A549 (cell line): ENCODE measurements around the gene ALCAM. TPM values are rescaled to one million over a fixed set of nuclear protein-coding genes. Genes with fewer than 3 reads are reported as not detected.

ENCODE experiments used
- ATAC-seq, 2 experiments: fragments of 200-7000 bp in 1 of 2; fragments of >200 bp in 1 of 2; cut with Nextera tagmentation in 1 of 2; cut with Tn5 transposase in 1 of 2; 3 replicates each; pipeline versions ENCODE4 v1.8.0 to v1.9.1; 2018 to 2020; ENCODE audit warnings: mild to moderate bottlenecking in 1 of 2, moderate library complexity in 1 of 2
- CTCF ChIA-PET: fragments of 300-600 bp; sonication (Branson Sonifier 250); formaldehyde crosslinking; extraction: SDS; loops from one replicate; lab custom pipeline; 2021; ENCODE audit warnings: antibody characterized with exemption, inconsistent platforms; lab: Yijun Ruan, JAX
- POLR2A ChIA-PET: fragments of 350-600 bp; formaldehyde crosslinking; extraction: SDS; loops from one replicate; lab custom pipeline; 2021; ENCODE audit warnings: antibody characterized with exemption, inconsistent platforms; lab: Yijun Ruan, JAX
- DNase-seq, 2 experiments: peaks; one replicate each; pipeline versions ENCODE4 v3.0.0 to v3.0.0-alpha.2; 2011 to 2016; ENCODE audit warnings: low read depth in 1 of 2, low spot score in 1 of 2
- FAIRE-seq: peaks from 2 replicates; lab custom pipeline; 2011; peaks lifted over from hg19 to GRCh38; lab: Jason Lieb, UNC
- H3K27ac ChIP-seq, 2 experiments: fragments of >200 bp; sonication (Bioruptor Twin); formaldehyde crosslinking; 3 replicates each; pipeline ENCODE4 v1.5.1; 2016 to 2017
- H3K4me1 ChIP-seq: fragments of >200 bp; sonication (Bioruptor Twin); formaldehyde crosslinking; 3 replicates; pipeline ENCODE4 v1.6.1; 2016
- H3K4me2 ChIP-seq: fragments of >200 bp; sonication (Bioruptor Twin); formaldehyde crosslinking; 3 replicates; pipeline ENCODE4 v1.6.1; 2016
- H3K4me3 ChIP-seq: fragments of >200 bp; sonication (Bioruptor Twin); formaldehyde crosslinking; 3 replicates; pipeline ENCODE4 v1.5.1; 2016
- H3K9me3 ChIP-seq: fragments of >200 bp; sonication (Bioruptor Twin); formaldehyde crosslinking; 3 replicates; pipeline ENCODE4 v1.6.1; 2016
- BCL3 ChIP-seq: fragments of >200 bp; sonication (Bioruptor Twin); formaldehyde crosslinking; IDR thresholded peaks from 3 replicates; pipeline ENCODE4 v1.6.1; 2016
- EHF ChIP-seq: fragments of 250-450 bp; sonication (Bioruptor Pico); IDR thresholded peaks from 2 replicates; pipeline ENCODE4 v1.5.0; 2020; ENCODE audit warnings: mild to moderate bottlenecking
- EHMT2 ChIP-seq: fragments of 200-600 bp; sonication (generic); IDR thresholded peaks from 2 replicates; pipeline ENCODE4 v1.6.1; 2016; ENCODE audit warnings: antibody characterized with exemption, low read depth, mild to moderate bottlenecking, moderate library complexity
- ELK1 ChIP-seq: fragments of 150-350 bp; IDR thresholded peaks from 2 replicates; pipeline ENCODE4 v1.6.1; 2014; ENCODE audit warnings: low read depth, mild to moderate bottlenecking, low read length
- FOSB ChIP-seq: fragments of 250-450 bp; sonication (Bioruptor Pico); IDR thresholded peaks from 2 replicates; pipeline ENCODE4 v1.5.0; 2020; ENCODE audit warnings: mild to moderate bottlenecking, moderate library complexity
- FOSL2 ChIP-seq, 2 experiments: fragments of 450-650 bp in 1 of 2; fragments of >200 bp in 1 of 2; sonication (Bioruptor Twin) in 1 of 2; formaldehyde crosslinking; IDR thresholded peaks; 2 replicates each; pipeline versions ENCODE4 v1.5.0 to v1.6.1; 2016 to 2020; ENCODE audit warnings: mild to moderate bottlenecking in 1 of 2, moderate library complexity in 1 of 2
- GATA3 ChIP-seq: IDR thresholded peaks from 2 replicates; pipeline ENCODE4 v1.6.1; 2012; ENCODE audit warnings: borderline replicate concordance
- HOXA7 ChIP-seq: fragments of 250-450 bp; sonication (Bioruptor Pico); IDR thresholded peaks from 2 replicates; pipeline ENCODE4 v1.5.0; 2020; ENCODE audit warnings: mild to moderate bottlenecking, moderate library complexity
- HOXB13 ChIP-seq: fragments of 250-450 bp; sonication (Bioruptor Pico); IDR thresholded peaks from 2 replicates; pipeline ENCODE4 v1.5.0; 2020; ENCODE audit warnings: low read depth, mild to moderate bottlenecking, moderate library complexity
- KDM5A ChIP-seq: fragments of 200-600 bp; sonication (generic); IDR thresholded peaks from 2 replicates; pipeline ENCODE4 v1.6.1; 2016; ENCODE audit warnings: antibody characterized with exemption, mild to moderate bottlenecking
- NR3C1 ChIP-seq: fragments of >200 bp; sonication (Bioruptor Twin); formaldehyde crosslinking; IDR thresholded peaks from 3 replicates; pipeline ENCODE4 v1.6.1; 2017
- PBX3 ChIP-seq: IDR thresholded peaks from 2 replicates; pipeline ENCODE4 v1.6.1; 2012
- POLR2A ChIP-seq: IDR thresholded peaks from 2 replicates; pipeline ENCODE4 v1.6.1; 2012; ENCODE audit warnings: mild to moderate bottlenecking, low read length
- RAD21 ChIP-seq, 2 experiments: fragments of >200 bp in 1 of 2; sonication (Bioruptor Twin) in 1 of 2; formaldehyde crosslinking in 1 of 2; IDR thresholded peaks in 1 of 2; conservative IDR thresholded peaks in 1 of 2; 2 replicates in 1 of 2; 3 replicates in 1 of 2; pipeline ENCODE4 v1.6.1; 2012 to 2018; ENCODE audit warnings: inconsistent platforms in 1 of 2
- RCOR1 ChIP-seq: fragments of 150-350 bp; IDR thresholded peaks from 2 replicates; pipeline ENCODE4 v1.6.1; 2014; ENCODE audit warnings: antibody characterized with exemption, low read length, low read depth
- TFCP2L1 ChIP-seq: fragments of 250-450 bp; sonication (Bioruptor Pico); IDR thresholded peaks from 2 replicates; pipeline ENCODE4 v1.5.0; 2021; ENCODE audit warnings: mild to moderate bottlenecking
- ZC3H11A ChIP-seq: fragments of 450-650 bp; IDR thresholded peaks from 2 replicates; pipeline ENCODE4 v1.6.1; 2014; ENCODE audit warnings: antibody characterized with exemption, mild to moderate bottlenecking
- ZFP36 ChIP-seq: fragments of 450-650 bp; IDR thresholded peaks from 2 replicates; pipeline ENCODE4 v1.6.1; 2014; ENCODE audit warnings: borderline replicate concordance; ENCODE audit not compliant: partially characterized antibody
- ZNF302 ChIP-seq: fragments of 250-450 bp; sonication (Bioruptor Pico); IDR thresholded peaks from 2 replicates; pipeline ENCODE4 v1.9.0; 2021; ENCODE audit warnings: inconsistent platforms, mild to moderate bottlenecking, moderate library complexity
- ZSCAN20 ChIP-seq: fragments of 250-450 bp; sonication (Bioruptor Pico); IDR thresholded peaks from 2 replicates; pipeline ENCODE4 v1.8.0; 2022; ENCODE audit warnings: mild to moderate bottlenecking, moderate library complexity
- WGBS: methylation state at CpG from one replicate; pipeline ENCODE4 v1.1.6; 2017; ENCODE audit errors: missing lambda C conversion rate; 5-methylcytosine and 5-hydroxymethylcytosine counted together
- polyA plus RNA-seq, 4 experiments: library from polyadenylated mRNA; depleted of rRNA in 3 of 4; stranded (reverse); fragments of >200 nt; fragmentation: RNase III in 1 of 4; extraction: RNeasy Plus Mini Kit Qiagen cat#74134 plus additional on column Dnase treatment in 1 of 4; gene quantifications; 2 replicates in 3 of 4; 3 replicates in 1 of 4; pipeline ENCODE4 v1.2.3, GENCODE V29; 2011 to 2017
- TF ChIP-seq, protein P1 (sequence below): IDR thresholded peaks from 2 replicates; pipeline ENCODE4 v1.6.1; 2012; ENCODE audit warnings: low read depth, borderline replicate concordance
- TF ChIP-seq, protein P2 (sequence below): fragments of >200 bp; sonication (Bioruptor Twin); formaldehyde crosslinking; IDR thresholded peaks from 3 replicates; pipeline ENCODE4 v1.5.1; 2016

ALCAM gene
- polyA plus RNA-seq, 2 of the 4 experiments (the other 2 are of a cell fraction), result 57.1 to 145 TPM

GRCh38 chr3:105606016-105606415 is 239.3 kb downstream of the ALCAM start:
- CTCF ChIA-PET, result interaction anchor here (1.6 kb wide), 1 partner anchor 12 kb away, joined by 6 read pairs; no protein-coding TSS in a partner anchor
- FAIRE-seq, result no peak
- H3K9me3 ChIP-seq, result no peaks in the 10 kb centered on the region
- TF ChIP-seq EHMT2 (no peak), EHF (CRISPR knock-in tag) (no peak), PBX3 (no peak)
- TF ChIP-seq, all 56 proteins: peak for 0
- no peak overlapping the region for H3K4me2 ChIP-seq
- no peak overlapping the region for H3K4me3 ChIP-seq
- POLR2A ChIA-PET, result no interaction called here
- DNase-seq (no peak), ATAC-seq (no peak)
- no peak overlapping the region for H3K27ac ChIP-seq
- H3K4me1 ChIP-seq, result no peaks in the 10 kb centered on the region

- 92% methylated on average over 17 of the region's 17 CpGs for whole genome bisulfite sequencing
- POLR2A ChIA-PET, result no interaction called here
Measured at GRCh38 chr3:105608623-105609022, 241.9 kb downstream of the ALCAM start.

More at GRCh38 chr3:105608623-105609022, 241.9 kb downstream of the ALCAM start:
- ATAC-seq (no peak), FAIRE-seq (no peak), DNase-seq (no peak)
- no peak overlapping the region for H3K4me3 ChIP-seq
- CTCF ChIA-PET, result interaction anchor here (1.6 kb wide), 1 partner anchor 1001 kb away, joined by 3 read pairs; no protein-coding TSS in a partner anchor
- TF ChIP-seq, protein P1, sequence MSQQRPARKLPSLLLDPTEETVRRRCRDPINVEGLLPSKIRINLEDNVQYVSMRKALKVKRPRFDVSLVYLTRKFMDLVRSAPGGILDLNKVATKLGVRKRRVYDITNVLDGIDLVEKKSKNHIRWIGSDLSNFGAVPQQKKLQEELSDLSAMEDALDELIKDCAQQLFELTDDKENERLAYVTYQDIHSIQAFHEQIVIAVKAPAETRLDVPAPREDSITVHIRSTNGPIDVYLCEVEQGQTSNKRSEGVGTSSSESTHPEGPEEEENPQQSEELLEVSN, result no peak
- TF ChIP-seq BCL3 (no peak), FOSB (CRISPR knock-in tag) (no peak), KDM5A (no peak), ZSCAN20 (CRISPR knock-in tag) (no peak), HOXA7 (no peak), EHF (CRISPR knock-in tag) (no peak), ZNF302 (no peak), RCOR1 (no peak), NR3C1 (no peak), FOSL2 (IDR thresholded peaks at IDR 0.05) (no peak), FOSL2 (CRISPR knock-in tag; IDR thresholded peaks at IDR 0.05) (no peak), ZFP36 (no peak), HOXB13 (CRISPR knock-in tag) (no peak), ELK1 (no peak), RAD21 (conservative IDR thresholded peaks at IDR 0.05 in 1 of 2, IDR thresholded peaks at IDR 0.05 in 1 of 2) (no peak), TFCP2L1 (CRISPR knock-in tag) (no peak), POLR2A (no peak), ZC3H11A (no peak), GATA3 (no peak)
- TF ChIP-seq, protein P2, sequence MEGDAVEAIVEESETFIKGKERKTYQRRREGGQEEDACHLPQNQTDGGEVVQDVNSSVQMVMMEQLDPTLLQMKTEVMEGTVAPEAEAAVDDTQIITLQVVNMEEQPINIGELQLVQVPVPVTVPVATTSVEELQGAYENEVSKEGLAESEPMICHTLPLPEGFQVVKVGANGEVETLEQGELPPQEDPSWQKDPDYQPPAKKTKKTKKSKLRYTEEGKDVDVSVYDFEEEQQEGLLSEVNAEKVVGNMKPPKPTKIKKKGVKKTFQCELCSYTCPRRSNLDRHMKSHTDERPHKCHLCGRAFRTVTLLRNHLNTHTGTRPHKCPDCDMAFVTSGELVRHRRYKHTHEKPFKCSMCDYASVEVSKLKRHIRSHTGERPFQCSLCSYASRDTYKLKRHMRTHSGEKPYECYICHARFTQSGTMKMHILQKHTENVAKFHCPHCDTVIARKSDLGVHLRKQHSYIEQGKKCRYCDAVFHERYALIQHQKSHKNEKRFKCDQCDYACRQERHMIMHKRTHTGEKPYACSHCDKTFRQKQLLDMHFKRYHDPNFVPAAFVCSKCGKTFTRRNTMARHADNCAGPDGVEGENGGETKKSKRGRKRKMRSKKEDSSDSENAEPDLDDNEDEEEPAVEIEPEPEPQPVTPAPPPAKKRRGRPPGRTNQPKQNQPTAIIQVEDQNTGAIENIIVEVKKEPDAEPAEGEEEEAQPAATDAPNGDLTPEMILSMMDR, result no peak
- no peaks in the 10 kb centered on the region for H3K4me1 ChIP-seq
- no peak overlapping the region for H3K4me2 ChIP-seq
- no peak overlapping the region for H3K27ac ChIP-seq
- no peaks in the 10 kb centered on the region for H3K9me3 ChIP-seq
